ENCODE data around the gene DHX30. TPM values are rescaled to one million over a fixed set of nuclear protein-coding genes. Genes with fewer than 3 reads are reported as not detected.
A peak's percentile ranks its signal among the peaks of the same experiment; 100 is the strongest.
"Not testable (repeated sequence)": the region's sequence is repeated elsewhere in the genome, so short reads cannot be mapped to it uniquely, and the experiment has no call there.

Gene DHX30
- polyA plus RNA-seq, 1 donor from 2014 or later: 33.5 TPM

DNA sequence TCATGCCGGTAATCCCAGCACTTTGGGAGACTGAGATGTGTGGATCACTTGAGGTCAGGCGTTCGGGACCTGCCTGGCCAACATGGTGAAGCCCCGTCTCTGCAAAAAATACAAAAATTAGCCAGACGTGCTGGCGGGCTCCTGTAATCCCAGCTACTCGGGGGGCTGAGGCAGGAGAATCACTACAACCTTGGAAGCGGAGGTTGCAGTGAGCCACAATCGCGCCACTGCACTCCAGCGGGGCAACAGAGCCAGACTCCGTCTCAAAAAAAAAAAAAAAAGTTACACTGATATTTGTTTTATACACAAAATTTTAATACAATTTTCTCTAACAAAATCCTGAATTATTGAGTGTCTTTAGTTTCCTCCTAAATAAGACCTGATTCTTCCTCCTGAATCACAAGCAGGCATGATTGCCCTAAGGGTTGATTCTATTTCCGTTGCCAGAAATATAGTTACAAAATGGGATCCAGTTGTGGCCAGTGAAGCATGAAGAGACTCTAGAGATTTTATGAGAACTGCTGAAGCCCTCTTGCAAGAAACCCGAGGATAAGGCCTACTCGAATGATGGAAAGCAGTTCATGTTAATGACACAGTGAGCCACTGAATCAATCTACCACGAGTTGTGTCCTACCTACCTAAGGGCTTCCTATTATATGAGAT lies 11.6 kb upstream of the DHX30 start:
- peak overlapping the region in 1 of 3 donors; percentile 76 for H3K27ac Mint-ChIP-seq
- H3K36me3 Mint-ChIP-seq: peaks cover 5% of the 10 kb centered on the region

DNA sequence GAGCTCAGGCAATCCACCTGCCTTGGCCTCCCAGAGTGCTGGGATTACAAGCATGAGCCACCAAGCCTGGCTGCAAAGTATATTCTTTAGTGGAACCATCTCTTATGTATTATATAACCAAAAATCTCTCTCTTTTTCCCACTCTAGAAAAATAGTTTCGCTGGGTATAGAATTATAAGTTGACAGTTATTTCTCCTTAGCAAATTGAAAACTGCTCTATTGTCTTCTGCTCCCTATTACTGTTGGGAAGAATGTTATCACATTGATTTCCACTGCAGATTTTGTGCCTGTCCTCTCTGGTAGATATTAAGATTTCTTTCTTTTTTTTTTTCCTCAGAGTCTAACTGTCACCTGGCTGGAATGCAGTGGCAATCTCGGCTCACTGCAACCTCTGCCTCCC lies 10.2 kb upstream of the DHX30 start:
- Mint-ChIP-seq H3K36me3 (peaks cover 5% of the 10 kb centered on the region), H3K9me3 (no peaks in the 10 kb centered on the region), H3K27me3 (no peaks in the 10 kb centered on the region), H3K4me1 (peaks cover 0 to 3% (median 2%) of the 10 kb centered on the region in 3 donors), H3K27ac (no peak overlapping the region), H3K4me3 (no peak overlapping the region)

More for the DNA sequence above, 11.6 kb upstream of the DHX30 start:
- Mint-ChIP-seq H3K4me1 (peaks cover 0 to 3% (median 2%) of the 10 kb centered on the region in 3 donors), H3K4me3 (peak overlapping the region in 2 of 4 donors; percentile 1 to 48), H3K9me3 (no peaks in the 10 kb centered on the region), H3K27me3 (no peaks in the 10 kb centered on the region)

DNA sequence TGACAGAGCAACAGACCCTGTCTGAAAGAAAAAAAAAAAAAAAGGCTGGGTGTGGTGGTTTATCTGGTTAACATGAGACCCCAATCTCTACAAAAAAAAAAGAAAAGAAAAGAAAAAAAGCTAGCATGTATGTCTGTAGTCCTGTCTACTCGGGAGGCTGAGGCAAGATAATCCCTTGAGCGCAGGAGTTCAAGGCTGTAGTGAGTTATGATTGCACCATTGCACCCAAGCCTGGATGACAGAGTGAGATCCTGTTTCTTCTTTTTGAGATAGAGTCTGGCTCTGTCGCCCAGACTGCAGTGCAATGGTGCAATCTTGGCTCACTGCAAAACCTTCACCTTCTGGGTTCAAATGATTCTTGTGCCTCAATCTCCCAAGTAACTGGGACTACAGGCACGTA lies 8.4 kb upstream of the DHX30 start:
- Mint-ChIP-seq H3K27ac (peak overlapping the region in 1 of 3 donors; percentile 10), H3K4me1 (peaks cover 0 to under 1% (median 0%) of the 10 kb centered on the region in 3 donors), H3K27me3 (no peaks in the 10 kb centered on the region), H3K36me3 (peaks cover 3% of the 10 kb centered on the region), H3K4me3 (no peak overlapping the region), H3K9me3 (no peaks in the 10 kb centered on the region)

DNA sequence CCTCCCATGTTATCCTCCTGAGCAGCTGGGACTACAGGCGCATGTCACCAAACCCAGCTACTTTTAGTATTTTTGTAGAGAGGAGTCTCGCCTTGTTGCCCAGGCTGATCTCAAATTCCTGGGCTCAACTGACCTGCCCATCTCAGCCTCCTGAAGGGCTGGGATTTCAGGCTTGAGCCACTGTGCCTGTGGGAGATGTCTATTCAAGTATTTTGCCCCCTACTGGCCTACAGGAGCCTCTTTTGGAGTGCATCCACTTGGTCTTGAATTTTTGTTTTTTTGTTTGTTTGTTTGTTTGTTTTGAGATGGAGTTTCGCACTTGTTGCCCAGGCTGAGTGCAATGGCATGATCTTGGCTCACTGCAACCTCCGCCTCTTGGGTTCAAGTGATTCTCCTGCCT lies 3.2 kb upstream of the DHX30 start:
- H3K27ac Mint-ChIP-seq: peak overlapping the region in 2 of 3 donors; percentile 46 to 65
- H3K4me3 Mint-ChIP-seq: peak overlapping the region in 1 of 4 donors; percentile 88
- peaks cover 7 to 19% (median 10%) of the 10 kb centered on the region in 3 donors for H3K4me1 Mint-ChIP-seq
- H3K36me3 Mint-ChIP-seq: no peaks in the 10 kb centered on the region
- no peaks in the 10 kb centered on the region for H3K27me3 Mint-ChIP-seq
- H3K9me3 Mint-ChIP-seq: no peaks in the 10 kb centered on the region

DNA sequence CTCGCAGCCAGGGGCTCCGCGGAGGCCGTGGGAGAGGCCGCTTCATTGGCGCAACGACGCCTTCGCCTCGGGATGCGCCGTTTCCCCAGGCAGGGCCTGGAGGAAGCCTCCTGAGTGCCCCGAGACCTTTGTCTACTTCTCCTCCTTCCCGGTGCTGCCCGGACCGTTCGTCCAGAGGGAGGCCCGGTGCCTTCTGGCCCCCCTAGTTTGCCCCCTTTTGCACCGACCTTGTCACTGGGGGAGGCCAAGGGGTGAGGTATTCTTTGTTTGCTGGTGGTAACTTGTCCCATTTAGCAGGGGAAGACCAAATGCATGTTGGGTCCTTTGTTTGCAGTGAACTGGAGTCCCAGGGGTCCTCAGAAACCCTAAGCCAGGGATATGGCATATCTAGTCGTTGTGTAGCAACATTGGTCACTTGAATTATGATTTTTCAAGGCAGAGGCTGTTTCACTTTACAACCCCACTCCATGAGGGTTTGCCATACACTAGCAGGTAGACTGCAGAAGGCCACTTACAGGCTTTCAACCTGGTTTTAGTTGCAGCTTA lies 615 bp downstream of the DHX30 start:
- Mint-ChIP-seq H3K36me3 (no peaks in the 10 kb centered on the region), H3K9me3 (no peaks in the 10 kb centered on the region), H3K4me3 (peak overlapping the region; percentile 89 to 97 (median 94)), H3K27me3 (no peaks in the 10 kb centered on the region), H3K4me1 (peaks cover 7 to 22% (median 10%) of the 10 kb centered on the region in 3 donors), H3K27ac (peak overlapping the region; percentile 88 to 89 (median 88))

DNA sequence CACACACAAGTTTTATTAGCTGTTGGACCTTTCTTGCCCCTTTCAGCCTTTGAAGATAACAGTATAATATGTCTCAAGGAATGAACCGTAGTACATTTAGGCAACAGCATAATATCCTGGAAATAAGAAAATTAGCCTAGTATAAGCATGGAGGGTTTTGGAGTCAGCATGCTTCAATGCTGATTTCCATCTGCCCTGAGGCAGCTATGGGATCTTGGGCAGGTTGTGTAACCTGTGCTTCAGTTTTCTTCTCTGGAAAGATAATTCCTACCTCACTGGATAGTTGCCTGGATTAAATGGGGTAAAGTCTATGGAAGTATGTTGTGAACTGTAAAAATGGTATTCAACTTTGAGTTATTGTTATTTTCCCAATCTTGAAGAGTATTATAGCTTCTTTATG lies 1.6 kb downstream of the DHX30 start:
- no peaks in the 10 kb centered on the region for H3K36me3 Mint-ChIP-seq
- H3K4me1 Mint-ChIP-seq: peaks cover 7 to 21% (median 10%) of the 10 kb centered on the region in 3 donors
- H3K9me3 Mint-ChIP-seq: no peaks in the 10 kb centered on the region
- peak overlapping the region; percentile 23 to 97 (median 90) for H3K4me3 Mint-ChIP-seq
- H3K27ac Mint-ChIP-seq: peak overlapping the region in 2 of 3 donors; percentile 69 to 88
- no peaks in the 10 kb centered on the region for H3K27me3 Mint-ChIP-seq

DNA sequence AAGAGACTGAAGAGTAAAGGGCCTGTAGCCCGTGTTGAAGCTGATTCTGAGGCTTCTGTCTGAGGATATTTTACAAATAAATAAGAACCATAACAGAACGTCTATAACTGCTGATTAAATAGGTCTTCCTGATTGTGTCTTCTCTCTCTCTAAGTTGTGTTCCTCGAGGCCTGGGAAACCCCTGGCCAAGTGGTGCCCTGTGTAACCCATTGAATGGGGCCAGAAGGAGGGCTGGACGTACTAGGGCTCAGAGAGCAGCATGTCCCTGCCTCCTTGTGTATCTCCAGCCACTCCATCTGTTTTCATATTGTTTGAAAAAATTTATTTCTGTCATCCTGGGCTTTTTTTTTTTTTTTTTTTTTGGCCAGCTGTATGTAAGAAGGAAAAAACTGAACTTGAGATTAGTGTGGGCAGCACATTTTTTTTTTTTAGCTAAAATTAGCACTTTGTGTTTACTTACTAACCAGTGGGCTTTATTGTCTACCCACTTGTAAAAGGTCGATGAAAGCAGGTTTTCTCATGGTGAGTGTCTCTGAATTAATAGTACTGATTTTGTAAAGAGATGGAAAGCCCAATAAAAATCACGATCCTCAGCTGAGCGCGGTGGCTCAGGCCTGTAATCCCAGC lies 10.7 kb downstream of the DHX30 start:
- H3K4me1 Mint-ChIP-seq: peaks cover 0 to 5% (median 1%) of the 10 kb centered on the region in 3 donors
- no peak overlapping the region for H3K4me3 Mint-ChIP-seq
- no peaks in the 10 kb centered on the region for H3K27me3 Mint-ChIP-seq
- H3K9me3 Mint-ChIP-seq: no peaks in the 10 kb centered on the region
- H3K36me3 Mint-ChIP-seq: peaks cover 1% of the 10 kb centered on the region
- H3K27ac Mint-ChIP-seq: no peak overlapping the region

DNA sequence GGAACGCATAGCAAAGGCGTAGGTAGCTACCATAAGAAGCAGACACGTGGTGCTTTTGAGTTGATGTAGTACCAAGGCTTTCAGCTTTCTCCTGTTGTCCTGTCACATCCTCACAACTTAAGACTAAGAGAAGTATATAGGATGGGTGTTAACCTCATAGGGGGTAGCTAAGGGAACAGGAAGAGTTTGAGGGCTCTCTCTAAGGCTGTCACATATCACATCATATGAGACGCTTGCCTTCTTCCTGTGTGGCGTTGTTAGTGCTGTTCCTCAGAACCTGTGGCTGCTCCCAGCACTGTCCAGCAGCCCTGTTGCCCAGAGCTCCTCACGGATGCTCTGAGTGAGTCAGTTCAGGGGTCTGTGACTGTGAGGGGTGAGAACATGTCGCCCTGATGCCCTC lies 14.7 kb downstream of the DHX30 start:
- no peaks in the 10 kb centered on the region for H3K27me3 Mint-ChIP-seq
- peaks cover 0 to 2% (median 0%) of the 10 kb centered on the region in 3 donors for H3K4me1 Mint-ChIP-seq
- peaks cover 5% of the 10 kb centered on the region for H3K36me3 Mint-ChIP-seq
- peak overlapping the region in 1 of 3 donors; percentile 10 for H3K27ac Mint-ChIP-seq
- H3K9me3 Mint-ChIP-seq: no peaks in the 10 kb centered on the region
- no peak overlapping the region for H3K4me3 Mint-ChIP-seq

DNA sequence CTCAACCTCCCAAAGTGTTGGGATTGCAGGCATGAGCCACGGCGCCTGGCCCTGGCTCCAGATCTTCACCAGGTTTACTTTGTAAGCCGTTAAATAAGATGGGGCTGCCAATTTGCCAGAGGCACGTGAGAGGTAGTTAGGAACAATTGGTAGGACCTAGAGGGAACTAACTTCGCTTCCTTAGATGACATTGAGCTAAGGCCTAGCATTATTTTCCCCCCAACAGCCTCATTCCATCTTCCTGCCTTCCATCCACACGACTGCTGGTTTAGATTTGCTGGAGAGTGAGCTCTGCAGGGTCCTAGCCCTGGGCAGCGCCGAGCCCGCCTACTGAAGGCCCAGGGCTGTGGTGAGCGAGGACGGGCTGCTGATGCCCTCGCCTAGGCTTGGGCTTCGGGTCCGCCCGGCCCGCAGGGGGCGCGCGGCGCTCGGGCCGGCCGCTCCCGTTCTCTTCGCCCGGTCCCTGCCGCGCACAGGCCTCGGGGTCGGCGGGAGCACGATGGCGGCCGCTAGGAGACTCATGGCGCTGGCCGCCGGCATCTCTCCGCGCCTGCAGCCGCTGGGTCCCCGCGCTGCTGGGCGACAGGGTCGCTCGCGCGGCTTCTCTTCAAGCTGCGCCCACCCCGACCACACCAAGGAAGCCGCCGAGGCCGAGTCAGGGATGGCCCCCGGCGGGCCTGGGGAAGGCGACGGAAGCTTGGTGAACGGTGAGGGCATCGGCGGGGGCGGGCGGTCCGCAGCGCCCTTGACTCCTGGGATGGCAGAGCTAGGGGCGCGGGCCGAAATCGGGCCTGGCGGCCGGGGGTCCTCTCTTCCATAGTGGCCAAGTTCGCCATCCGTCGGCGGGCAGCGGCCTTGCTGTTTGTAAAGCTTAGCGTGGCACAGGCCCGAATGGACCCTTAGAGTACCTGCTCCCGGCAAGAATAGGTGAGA lies 21.9 kb downstream of the DHX30 start:
- peaks cover 18 to 31% (median 22%) of the 10 kb centered on the region in 3 donors for H3K4me1 Mint-ChIP-seq
- no peaks in the 10 kb centered on the region for H3K9me3 Mint-ChIP-seq
- H3K27me3 Mint-ChIP-seq: no peaks in the 10 kb centered on the region
- H3K27ac Mint-ChIP-seq: peak overlapping the region; percentile 58 to 98 (median 95)
- H3K4me3 Mint-ChIP-seq: peak overlapping the region; percentile 87 to 95 (median 94)
- H3K36me3 Mint-ChIP-seq: peaks cover 4% of the 10 kb centered on the region

DNA sequence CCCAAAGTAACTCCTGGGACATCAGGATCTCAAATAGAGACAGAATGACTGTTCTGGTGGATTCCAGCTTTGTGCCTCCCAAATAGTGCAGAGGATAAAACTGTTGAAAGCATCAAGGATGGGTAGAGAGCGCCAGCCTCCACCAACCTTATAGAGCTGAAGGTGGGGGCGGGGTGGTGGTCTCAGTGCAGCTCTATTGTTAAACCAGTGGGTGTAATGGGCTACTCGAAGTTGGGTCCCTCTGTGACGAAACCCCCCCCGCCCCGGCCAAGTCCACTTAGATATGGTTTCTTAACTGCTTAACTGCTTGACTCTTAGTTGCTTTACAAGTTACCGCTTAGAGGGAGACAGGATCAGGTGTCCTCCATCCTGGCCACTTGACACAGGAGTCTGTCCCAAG lies 22.7 kb downstream of the DHX30 start:
- Mint-ChIP-seq H3K36me3 (peaks cover 4% of the 10 kb centered on the region), H3K27ac (peak overlapping the region; percentile 46 to 98 (median 58)), H3K4me1 (peaks cover 18 to 31% (median 22%) of the 10 kb centered on the region in 3 donors), H3K27me3 (no peaks in the 10 kb centered on the region), H3K9me3 (no peaks in the 10 kb centered on the region), H3K4me3 (peak overlapping the region; percentile 87 to 95 (median 94))

DNA sequence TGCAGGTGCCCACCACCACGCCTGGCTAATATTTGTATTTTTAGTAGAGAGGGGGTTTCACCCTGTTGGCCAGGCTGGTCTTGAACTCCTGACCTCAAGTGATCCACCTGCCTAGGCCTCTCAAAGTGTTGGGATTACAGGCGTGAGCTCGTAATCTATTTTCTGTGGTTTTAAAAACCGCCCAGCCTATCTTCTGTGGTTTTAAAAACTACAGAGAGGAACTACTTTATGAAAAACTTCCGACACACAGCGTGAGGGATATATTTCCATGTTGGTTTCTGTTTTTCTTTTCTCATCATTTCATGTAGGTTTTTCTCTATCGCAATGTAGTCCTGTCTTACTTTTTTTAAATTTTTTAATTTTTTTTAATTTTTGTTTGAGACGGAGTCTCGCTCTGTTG lies 26.5 kb downstream of the DHX30 start:
- H3K27ac Mint-ChIP-seq: peak overlapping the region in 2 of 3 donors; percentile 31 to 49
- peak overlapping the region in 1 of 4 donors; percentile 76 for H3K4me3 Mint-ChIP-seq
- H3K9me3 Mint-ChIP-seq, H3K36me3 Mint-ChIP-seq, H3K27me3 Mint-ChIP-seq: not testable (repeated sequence)
- peaks cover 18 to 35% (median 24%) of the 10 kb centered on the region in 3 donors for H3K4me1 Mint-ChIP-seq

DNA sequence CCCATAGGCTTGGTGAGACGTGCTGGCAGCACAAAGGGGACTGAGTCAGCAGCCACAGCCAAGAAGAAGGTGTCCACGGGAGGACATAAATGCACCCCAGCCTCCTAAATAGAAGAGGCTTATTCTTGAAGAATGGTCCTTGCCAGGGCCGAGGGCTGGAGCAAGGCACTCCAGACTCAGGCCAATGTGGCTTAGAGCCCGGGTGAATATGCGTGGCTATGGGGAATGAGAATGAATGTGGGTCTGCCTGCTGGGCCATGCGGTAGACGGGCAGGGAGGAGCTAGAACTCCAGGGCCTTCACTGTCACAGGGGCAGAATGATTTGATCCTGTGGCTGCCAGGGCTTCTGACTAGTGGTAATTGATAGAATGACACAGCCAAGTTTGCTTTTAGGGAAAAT lies 34.0 kb downstream of the DHX30 start:
- Mint-ChIP-seq H3K36me3 (no peaks in the 10 kb centered on the region), H3K9me3 (no peaks in the 10 kb centered on the region)

DNA sequence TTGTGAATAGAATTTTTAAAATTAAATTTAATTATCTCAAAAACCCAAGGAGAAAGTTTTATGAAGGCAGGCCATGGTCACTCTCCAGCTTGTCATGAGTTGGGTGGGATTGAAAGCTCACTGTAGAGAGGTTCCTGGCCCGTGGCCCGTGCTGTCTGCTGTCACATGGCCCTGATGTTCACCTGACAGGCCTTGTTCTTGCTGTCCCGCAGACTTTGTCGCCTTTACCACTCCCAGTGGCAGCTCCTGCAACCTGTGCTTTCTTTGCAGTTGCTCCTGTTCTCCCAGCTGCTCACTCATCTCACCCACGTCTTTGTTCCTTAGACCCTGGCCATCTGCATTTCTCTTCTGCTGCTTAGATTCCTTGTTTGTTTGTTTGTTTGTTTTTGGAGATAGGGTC lies 35.6 kb downstream of the DHX30 start:
- H3K36me3 Mint-ChIP-seq: no peaks in the 10 kb centered on the region
- no peaks in the 10 kb centered on the region for H3K9me3 Mint-ChIP-seq
- H3K4me1 Mint-ChIP-seq: peaks cover 0 to 3% (median 0%) of the 10 kb centered on the region in 3 donors
- H3K27ac Mint-ChIP-seq: no peak overlapping the region
- no peaks in the 10 kb centered on the region for H3K27me3 Mint-ChIP-seq
- H3K4me3 Mint-ChIP-seq: no peak overlapping the region

More for the DNA sequence above, 34.0 kb downstream of the DHX30 start:
- Mint-ChIP-seq H3K27me3 (no peaks in the 10 kb centered on the region), H3K4me1 (peaks cover 0 to 3% (median 0%) of the 10 kb centered on the region in 3 donors), H3K27ac (peak overlapping the region in 1 of 3 donors; percentile 41), H3K4me3 (peak overlapping the region in 1 of 4 donors; percentile 63)

DNA sequence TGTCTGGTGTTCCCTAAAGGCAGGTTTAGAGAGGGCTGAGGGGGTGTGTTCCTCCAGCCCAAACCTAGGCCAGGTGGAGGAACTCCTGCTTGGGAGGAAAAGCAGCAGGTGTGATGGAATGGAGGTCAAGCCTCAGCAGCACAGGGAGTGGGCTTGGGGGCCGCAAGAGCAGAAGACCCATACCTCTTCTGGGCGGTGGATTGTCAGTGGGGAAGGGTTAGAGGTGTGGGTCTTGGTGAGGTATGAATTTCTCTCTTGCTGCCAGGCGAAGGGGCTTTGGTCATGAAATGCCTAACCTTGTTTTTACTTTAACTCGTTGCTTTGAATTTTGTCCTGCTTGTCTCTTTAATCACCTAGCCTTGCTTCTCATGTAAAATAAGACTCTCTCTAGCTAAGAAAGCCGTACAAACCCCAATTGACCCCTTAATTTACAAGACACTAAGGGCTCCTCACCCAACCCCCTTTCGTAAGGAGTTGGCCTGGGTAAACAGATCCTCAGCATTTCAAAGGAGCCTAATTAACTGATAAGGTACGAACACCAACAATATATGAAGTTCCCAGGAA lies 38.9 kb downstream of the DHX30 start:
- Mint-ChIP-seq H3K9me3 (no peaks in the 10 kb centered on the region), H3K4me3 (no peak overlapping the region), H3K36me3 (peaks cover 3% of the 10 kb centered on the region), H3K27ac (no peak overlapping the region), H3K4me1 (peaks cover 0 to 3% (median 0%) of the 10 kb centered on the region in 3 donors), H3K27me3 (no peaks in the 10 kb centered on the region)
